RPMI7951 (cell line): ENCODE measurements around the gene STIM1. TPM values are rescaled to one million over a fixed set of nuclear protein-coding genes. Genes with fewer than 3 reads are reported as not detected.
"Not testable (repeated sequence)": the region's sequence is repeated elsewhere in the genome, so short reads cannot be mapped to it uniquely, and the experiment has no call there.

Source experiments
- DNase-seq: peaks from one replicate; pipeline ENCODE4 v3.0.0-alpha.2; 2012; ENCODE audit warnings: low read depth
- total RNA-seq: library from RNA; depleted of rRNA; stranded (reverse); fragments of >200 nt; shearing (Covaris generic); gene quantifications from 2 replicates; pipeline ENCODE4 v1.2.3, GENCODE V29; 2014; rRNA removed

STIM1 gene
- 13.8 and 14.5 TPM in 2 replicates for total RNA-seq

DNA sequence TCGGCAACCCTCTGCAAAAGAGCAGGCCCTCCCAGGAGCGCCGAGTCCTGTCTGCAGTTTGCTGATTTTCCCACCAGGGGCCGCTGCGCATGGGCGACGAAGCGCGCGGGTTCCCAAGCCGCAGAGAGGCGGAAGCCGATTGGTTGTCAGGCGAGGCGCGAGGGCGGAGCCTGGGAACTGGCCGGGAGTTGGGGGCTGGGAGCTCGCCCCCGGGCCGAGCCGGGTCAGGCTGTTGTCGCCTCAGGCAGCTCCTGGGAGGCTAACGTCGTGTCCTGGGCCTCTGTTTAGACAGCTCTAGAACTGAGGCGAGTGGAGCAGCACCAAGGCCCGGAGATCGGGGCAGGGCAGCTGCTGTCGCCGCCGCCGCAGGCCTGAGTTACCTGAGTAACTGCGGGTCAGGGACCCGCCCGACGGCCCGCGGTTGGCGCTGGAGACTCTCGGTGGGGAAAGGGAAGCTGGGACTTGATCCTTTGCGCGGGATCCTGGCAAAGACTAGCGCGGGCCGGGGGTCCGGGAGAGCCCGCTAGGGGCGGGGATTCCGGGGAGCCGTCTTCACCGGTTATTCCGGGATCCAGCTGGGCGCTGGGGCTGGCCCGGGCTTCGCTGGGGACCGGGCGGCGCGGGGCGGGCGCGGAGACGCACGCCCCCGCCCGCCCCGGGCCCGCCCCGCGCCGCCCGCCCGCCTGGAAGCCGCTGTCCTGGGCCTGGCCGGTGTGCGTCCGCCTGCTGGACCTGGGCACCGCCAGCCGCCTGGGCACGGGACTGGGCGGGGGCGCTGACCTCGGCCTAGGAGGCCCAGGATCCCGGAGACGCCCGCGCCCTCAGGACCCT is at the start of gene STIM1:
TSS of gene STIM1 (plus strand) at position 688 of the 831 bp plus-strand sequence. CDS start 607 bp downstream, outside the sequence.
- peak; percentile 84 for DNase-seq

GRCh38 chr11:3807909-3808860 is 47.3 kb upstream of the STIM1 start, which contains the start of gene PGAP2:
Gene PGAP2, plus strand, starts transcription at chr11:3808560. Its CDS starts 2,700 bp downstream, at chr11:3811260.
- DNase-seq = peak; percentile 35

- DNase-seq = peak; percentile 53
These were observed 46.4 kb upstream of the STIM1 start for GRCh38 chr11:3808861-3809623.

GRCh38 chr11:3809624-3809928 is 45.9 kb upstream of the STIM1 start:
- no peak for DNase-seq

GRCh38 chr11:3810446-3810845 is 45.0 kb upstream of the STIM1 start:
- no peak for DNase-seq

DNA sequence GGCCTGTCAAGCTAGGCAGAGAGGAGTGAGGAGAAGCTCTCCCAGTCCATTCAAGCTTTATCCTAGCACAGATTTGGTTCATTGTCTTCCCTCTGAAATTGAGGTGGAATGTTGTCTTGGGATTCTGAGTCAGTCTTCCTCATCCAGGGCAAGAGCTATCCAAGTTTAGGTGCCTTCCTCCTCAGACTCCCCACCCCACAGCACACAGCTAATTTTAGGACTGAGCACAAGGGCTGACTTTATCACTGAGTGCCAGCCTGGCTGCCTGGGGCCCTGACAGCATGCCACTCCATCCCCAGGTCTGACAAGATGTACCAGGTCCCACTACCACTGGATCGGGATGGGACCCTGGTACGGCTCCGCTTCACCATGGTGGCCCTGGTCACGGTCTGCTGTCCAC is 44.5 kb upstream of the STIM1 start:
- DNase-seq = no peak

DNA sequence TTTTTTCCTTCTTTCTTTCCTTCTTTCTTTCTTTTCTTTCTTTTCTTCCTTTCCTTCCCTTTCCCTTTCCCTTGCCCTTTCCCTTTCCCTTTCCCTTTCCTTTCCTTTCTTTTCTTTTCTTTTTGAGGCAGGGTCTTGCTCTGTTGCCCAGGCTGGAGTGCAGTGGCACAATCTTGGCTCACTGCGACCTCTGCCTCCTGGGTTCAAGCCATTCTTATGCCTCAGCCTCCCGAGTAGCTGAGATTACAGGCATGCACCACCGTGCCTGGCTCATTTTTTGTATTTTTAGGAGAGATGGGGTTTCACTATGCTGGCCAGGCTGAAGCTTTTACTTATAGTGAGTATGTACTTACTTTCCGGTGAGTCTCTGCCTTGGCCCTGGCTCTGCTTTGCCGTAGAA is 40.6 kb upstream of the STIM1 start:
- DNase-seq = not testable (repeated sequence)

- no peak for DNase-seq
These were observed 39.6 kb upstream of the STIM1 start for GRCh38 chr11:3815845-3816244.

DNA sequence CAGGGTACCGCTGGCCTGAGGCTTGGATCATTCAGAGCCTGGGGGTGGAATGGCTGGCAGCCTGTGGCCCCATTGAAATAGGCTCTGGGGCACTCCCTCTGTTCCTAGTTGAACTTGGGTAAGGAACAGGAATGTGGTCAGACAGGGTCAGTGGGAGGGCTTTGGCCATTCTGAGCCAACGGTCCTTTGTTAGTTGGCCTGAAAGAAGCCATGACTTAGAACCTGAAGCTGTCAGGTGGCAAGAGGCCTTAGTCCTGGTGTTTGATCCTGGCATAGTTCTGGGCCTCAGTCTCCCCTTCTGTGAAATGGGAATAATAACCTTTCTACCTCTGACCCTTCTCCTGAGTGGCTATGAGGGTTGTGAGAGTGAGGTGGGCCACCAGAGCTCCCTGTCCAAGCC is 38.8 kb upstream of the STIM1 start:
- DNase-seq = no peak

GRCh38 chr11:3817181-3817800 is 38.2 kb upstream of the STIM1 start:
- DNase-seq = no peak

DNA sequence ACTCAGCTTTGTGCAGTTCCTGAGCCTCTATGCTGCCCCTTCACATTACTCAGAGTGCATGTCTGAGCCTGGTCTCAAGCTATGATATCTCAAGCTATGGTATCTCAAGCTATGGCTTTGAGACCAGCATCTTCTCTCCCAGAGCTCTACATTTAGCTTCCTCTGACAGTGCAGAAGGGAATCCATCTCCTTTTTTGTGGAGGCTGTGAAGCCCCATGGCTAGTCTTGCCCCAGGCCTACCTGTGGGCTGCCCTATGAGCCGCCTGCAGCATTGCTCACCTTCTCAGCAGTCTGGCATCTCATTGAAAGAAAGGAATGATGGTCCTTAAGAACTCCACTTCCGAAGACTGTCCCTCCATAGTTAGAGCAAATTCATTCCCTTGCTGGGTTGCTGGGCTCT is 34.5 kb upstream of the STIM1 start:
- no peak for DNase-seq

- DNase-seq = no peak
These were observed 33.2 kb upstream of the STIM1 start for GRCh38 chr11:3822312-3822711.

GRCh38 chr11:3823303-3823702 is 32.2 kb upstream of the STIM1 start:
- DNase-seq = peak; percentile 72

DNA sequence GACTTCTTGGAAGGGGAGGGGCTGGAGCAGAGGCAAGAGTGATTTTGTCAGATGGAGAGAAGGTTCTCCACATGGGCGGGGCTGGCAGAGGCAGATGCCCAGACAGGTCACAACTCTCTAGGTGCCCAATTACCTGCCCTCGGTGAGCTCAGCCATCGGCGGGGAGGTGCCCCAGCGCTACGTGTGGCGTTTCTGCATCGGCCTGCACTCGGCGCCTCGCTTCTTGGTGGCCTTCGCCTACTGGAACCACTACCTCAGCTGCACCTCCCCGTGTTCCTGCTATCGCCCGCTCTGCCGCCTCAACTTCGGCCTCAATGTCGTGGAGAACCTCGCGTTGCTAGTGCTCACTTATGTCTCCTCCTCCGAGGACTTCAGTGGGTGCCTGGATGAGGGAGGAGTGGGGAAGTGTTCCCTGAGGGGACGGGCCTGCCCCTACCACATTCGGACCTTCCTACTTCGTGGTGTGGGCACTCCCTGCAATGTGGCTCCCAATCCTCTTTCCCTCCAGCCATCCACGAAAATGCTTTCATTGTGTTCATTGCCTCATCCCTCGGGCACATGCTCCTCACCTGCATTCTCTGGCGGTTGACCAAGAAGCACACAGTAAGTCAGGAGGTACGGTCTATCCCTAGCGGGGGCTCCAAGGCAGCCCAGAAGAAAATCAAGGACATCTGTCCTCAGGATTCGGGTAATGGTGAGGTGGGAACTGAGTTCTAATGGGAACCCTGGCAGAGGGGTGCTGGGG is 31.5 kb upstream of the STIM1 start:
- DNase-seq = no peak

- peak; percentile 37 for DNase-seq
These were observed 30.6 kb upstream of the STIM1 start for GRCh38 chr11:3824714-3825472.

GRCh38 chr11:3825473-3826154 is 29.9 kb upstream of the STIM1 start:
- no peak for DNase-seq

- no peak for DNase-seq
These were observed 28.7 kb upstream of the STIM1 start for GRCh38 chr11:3826721-3827120.

- no peak for DNase-seq
These were observed 27.9 kb upstream of the STIM1 start for GRCh38 chr11:3827434-3828186.

DNA sequence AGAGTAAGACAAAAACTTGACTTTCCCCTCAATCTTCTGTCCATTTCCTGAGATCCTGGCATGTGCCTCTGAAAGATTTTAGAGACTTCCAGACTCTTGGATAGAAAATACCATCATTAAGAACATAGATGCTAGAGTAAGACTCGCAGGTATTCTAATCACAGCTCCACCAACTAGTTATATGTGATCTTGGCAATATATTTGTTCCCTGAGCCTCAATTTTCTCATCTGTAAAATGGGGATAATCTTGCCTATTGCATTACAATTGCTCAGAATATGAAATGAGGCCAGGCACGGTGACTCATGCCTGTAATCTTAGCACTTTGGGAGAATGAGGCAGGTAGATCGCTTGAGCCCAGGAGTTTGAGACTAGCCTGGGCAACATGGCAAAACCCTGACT is 25.4 kb upstream of the STIM1 start:
- no peak for DNase-seq
